WERI-Rb-1 (cell line): ENCODE measurements around the gene IRF5.

ENCODE experiments used
- DNase-seq: peaks from one replicate; pipeline ENCODE4 v3.0.0-alpha.2; 2020
- H3K27ac ChIP-seq: fragments of 250-450 bp; sonication (Bioruptor Pico); 2 replicates; pipeline ENCODE4 v1.5.1; 2020; ENCODE audit warnings: mild to moderate bottlenecking, moderate library complexity
- H3K27me3 ChIP-seq: fragments of 250-450 bp; sonication (Bioruptor Pico); 2 replicates; pipeline ENCODE4 v1.5.1; 2021; ENCODE audit warnings: mild to moderate bottlenecking, low read depth, moderate library complexity; ENCODE audit not compliant: insufficient read depth, severe bottlenecking
- H3K36me3 ChIP-seq: fragments of 250-450 bp; sonication (Bioruptor Pico); 2 replicates; pipeline ENCODE4 v1.5.1; 2020; ENCODE audit warnings: mild to moderate bottlenecking, moderate library complexity
- H3K4me3 ChIP-seq: 2 replicates; pipeline ENCODE4 v1.5.1; 2011; ENCODE audit warnings: low read depth, mild to moderate bottlenecking, control low read depth, low read length
- H3K9me3 ChIP-seq: fragments of 250-450 bp; sonication (Bioruptor Pico); 2 replicates; pipeline ENCODE4 v1.5.1; 2021; ENCODE audit warnings: mild to moderate bottlenecking, moderate library complexity; ENCODE audit not compliant: severe bottlenecking
- TF ChIP-seq, protein P1 (sequence below): IDR thresholded peaks from 2 replicates; pipeline ENCODE4 v1.5.1; 2011; ENCODE audit warnings: low read depth, mild to moderate bottlenecking, control low read depth, inconsistent platforms, low read length

Gene IRF5

DNA sequence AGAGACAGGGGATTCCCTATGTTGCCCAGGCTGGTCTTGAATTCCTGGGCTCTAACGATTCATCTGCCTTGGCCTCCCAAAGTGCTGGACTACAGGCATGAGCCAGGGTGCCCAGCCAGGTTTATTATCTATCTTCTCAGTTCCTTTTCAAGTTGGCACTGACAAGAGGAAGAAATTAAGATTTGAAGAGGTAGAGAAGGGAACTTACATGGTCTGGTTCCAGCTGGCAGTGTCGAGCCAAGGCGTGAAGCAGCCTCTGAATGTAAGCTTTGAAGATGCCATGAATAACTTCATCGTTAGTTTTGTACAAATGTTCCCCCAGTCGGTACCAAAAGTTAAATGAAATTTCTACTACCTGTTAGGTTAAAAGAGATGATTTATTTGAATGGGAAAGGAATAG is 59.5 kb downstream of the IRF5 start:
- no peak for DNase-seq
- no peak overlapping the region for H3K4me3 ChIP-seq
- peaks cover 67% of the 10 kb centered on the region for H3K36me3 ChIP-seq

More for the DNA sequence above, 59.5 kb downstream of the IRF5 start:
- no peak overlapping the region for H3K27ac ChIP-seq
- TF ChIP-seq, protein P1, sequence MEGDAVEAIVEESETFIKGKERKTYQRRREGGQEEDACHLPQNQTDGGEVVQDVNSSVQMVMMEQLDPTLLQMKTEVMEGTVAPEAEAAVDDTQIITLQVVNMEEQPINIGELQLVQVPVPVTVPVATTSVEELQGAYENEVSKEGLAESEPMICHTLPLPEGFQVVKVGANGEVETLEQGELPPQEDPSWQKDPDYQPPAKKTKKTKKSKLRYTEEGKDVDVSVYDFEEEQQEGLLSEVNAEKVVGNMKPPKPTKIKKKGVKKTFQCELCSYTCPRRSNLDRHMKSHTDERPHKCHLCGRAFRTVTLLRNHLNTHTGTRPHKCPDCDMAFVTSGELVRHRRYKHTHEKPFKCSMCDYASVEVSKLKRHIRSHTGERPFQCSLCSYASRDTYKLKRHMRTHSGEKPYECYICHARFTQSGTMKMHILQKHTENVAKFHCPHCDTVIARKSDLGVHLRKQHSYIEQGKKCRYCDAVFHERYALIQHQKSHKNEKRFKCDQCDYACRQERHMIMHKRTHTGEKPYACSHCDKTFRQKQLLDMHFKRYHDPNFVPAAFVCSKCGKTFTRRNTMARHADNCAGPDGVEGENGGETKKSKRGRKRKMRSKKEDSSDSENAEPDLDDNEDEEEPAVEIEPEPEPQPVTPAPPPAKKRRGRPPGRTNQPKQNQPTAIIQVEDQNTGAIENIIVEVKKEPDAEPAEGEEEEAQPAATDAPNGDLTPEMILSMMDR, result no peak
- no peaks in the 10 kb centered on the region for H3K27me3 ChIP-seq
- H3K9me3 ChIP-seq, result no peaks in the 10 kb centered on the region
